ENCODE data around the gene TDRD5.

TDRD5 gene

GRCh38 chr1:179591592-179592580 lies at the start of gene TDRD5:
TSS of gene TDRD5 (plus strand) at chr1:179591832. CDS start at chr1:179592616, 784 bp downstream.
- no peak for DNase-seq

GRCh38 chr1:179545321-179545720 lies 46.3 kb upstream of the TDRD5 start:
- no peak for DNase-seq

GRCh38 chr1:179547021-179547535 lies 44.6 kb upstream of the TDRD5 start:
- DNase-seq = no peak

- no peak for DNase-seq
Observed at GRCh38 chr1:179548666-179549367, 42.8 kb upstream of the TDRD5 start.

- DNase-seq = no peak
Observed at GRCh38 chr1:179549368-179549700, 42.3 kb upstream of the TDRD5 start.

- no peak for DNase-seq
Observed at GRCh38 chr1:179550746-179551682, 40.6 kb upstream of the TDRD5 start.

- DNase-seq = no peak
Observed at GRCh38 chr1:179554427-179554826, 37.2 kb upstream of the TDRD5 start.

GRCh38 chr1:179558078-179558477 lies 33.6 kb upstream of the TDRD5 start:
- DNase-seq = no peak

GRCh38 chr1:179575497-179576314 lies 15.9 kb upstream of the TDRD5 start, which contains the start of gene NPHS2:
TSS of gene NPHS2 (minus strand) at chr1:179575948. CDS start at chr1:179575864, 84 bp downstream.
- DNase-seq = no peak

- DNase-seq = no peak
Observed at GRCh38 chr1:179576509-179576908, 15.1 kb upstream of the TDRD5 start.

GRCh38 chr1:179583771-179584320 lies 7.8 kb upstream of the TDRD5 start:
- no peak for DNase-seq

- DNase-seq = peak; percentile 14 to 26
Observed at GRCh38 chr1:179586107-179586823, 5.4 kb upstream of the TDRD5 start.

GRCh38 chr1:179587336-179587735 lies 4.3 kb upstream of the TDRD5 start:
- no peak for DNase-seq

- DNase-seq = no peak
Observed at GRCh38 chr1:179588425-179589024, 3.1 kb upstream of the TDRD5 start.

- DNase-seq = no peak
Observed at GRCh38 chr1:179589509-179589908, 2.1 kb upstream of the TDRD5 start.

GRCh38 chr1:179590671-179591070 lies 961 bp upstream of the TDRD5 start:
- DNase-seq = no peak

GRCh38 chr1:179591253-179591591 lies 410 bp upstream of the TDRD5 start:
- DNase-seq = no peak

GRCh38 chr1:179598631-179599030 lies 7.0 kb downstream of the TDRD5 start:
- no peak for DNase-seq

- DNase-seq = no peak
Observed at GRCh38 chr1:179599623-179600249, 8.1 kb downstream of the TDRD5 start.

- DNase-seq = no peak
Observed at GRCh38 chr1:179601093-179601492, 9.5 kb downstream of the TDRD5 start.
